ENCODE measurements around the gene MAP3K19.
"Not testable (repeated sequence)": the region's sequence is repeated elsewhere in the genome, so short reads cannot be mapped to it uniquely, and the experiment has no call there.

MAP3K19 gene

DNA sequence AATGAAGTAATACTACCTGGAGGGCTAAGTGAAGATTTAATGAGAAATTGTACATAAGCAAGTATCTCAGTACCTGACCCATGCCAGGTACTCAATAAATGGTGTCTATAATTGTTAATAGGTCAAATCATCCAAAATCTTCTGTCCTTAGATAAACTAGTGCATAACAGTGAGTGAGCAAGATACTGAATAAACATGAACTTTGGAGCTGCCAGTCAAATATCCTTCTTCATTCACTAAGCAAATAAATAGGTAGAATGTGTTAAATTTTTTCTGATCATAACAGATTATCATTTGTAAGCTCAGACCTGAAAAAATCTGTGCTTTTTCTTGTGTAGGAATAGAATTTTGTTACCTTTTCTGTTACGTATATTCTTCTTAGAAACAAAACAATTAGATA lies 44.4 kb upstream of the MAP3K19 start:
- TF ChIP-seq, protein P1, sequence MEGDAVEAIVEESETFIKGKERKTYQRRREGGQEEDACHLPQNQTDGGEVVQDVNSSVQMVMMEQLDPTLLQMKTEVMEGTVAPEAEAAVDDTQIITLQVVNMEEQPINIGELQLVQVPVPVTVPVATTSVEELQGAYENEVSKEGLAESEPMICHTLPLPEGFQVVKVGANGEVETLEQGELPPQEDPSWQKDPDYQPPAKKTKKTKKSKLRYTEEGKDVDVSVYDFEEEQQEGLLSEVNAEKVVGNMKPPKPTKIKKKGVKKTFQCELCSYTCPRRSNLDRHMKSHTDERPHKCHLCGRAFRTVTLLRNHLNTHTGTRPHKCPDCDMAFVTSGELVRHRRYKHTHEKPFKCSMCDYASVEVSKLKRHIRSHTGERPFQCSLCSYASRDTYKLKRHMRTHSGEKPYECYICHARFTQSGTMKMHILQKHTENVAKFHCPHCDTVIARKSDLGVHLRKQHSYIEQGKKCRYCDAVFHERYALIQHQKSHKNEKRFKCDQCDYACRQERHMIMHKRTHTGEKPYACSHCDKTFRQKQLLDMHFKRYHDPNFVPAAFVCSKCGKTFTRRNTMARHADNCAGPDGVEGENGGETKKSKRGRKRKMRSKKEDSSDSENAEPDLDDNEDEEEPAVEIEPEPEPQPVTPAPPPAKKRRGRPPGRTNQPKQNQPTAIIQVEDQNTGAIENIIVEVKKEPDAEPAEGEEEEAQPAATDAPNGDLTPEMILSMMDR (conservative IDR thresholded peaks at IDR 0.05; ENCODE audit: low read depth, low read length): no peak

DNA sequence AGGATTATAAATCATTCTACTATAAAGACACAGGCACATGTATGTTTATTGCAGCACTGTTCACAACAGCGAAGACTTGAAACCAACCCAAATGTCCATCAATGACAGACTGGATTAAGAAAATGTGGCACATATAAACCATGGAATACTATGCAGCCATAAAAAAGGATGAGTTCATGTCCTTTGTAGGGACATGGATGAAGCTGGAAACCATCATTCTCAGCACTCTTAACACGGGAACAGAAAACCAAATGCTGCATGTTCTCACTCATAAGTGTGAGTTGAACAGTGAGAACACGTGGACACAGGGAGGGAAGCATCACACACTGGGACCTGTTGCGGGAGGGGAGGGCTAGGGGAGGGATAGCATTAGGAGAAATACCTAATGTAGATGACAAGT lies 42.4 kb upstream of the MAP3K19 start:
- not testable (repeated sequence) for DNase-seq (ENCODE audit: low read depth); H3K4me3 ChIP-seq (ENCODE audit: low read depth, low read length)

More for the DNA sequence above, 44.4 kb upstream of the MAP3K19 start:
- no peak for DNase-seq (ENCODE audit: low read depth)
- no peak overlapping the region for H3K4me3 ChIP-seq (ENCODE audit: low read depth, low read length)

DNA sequence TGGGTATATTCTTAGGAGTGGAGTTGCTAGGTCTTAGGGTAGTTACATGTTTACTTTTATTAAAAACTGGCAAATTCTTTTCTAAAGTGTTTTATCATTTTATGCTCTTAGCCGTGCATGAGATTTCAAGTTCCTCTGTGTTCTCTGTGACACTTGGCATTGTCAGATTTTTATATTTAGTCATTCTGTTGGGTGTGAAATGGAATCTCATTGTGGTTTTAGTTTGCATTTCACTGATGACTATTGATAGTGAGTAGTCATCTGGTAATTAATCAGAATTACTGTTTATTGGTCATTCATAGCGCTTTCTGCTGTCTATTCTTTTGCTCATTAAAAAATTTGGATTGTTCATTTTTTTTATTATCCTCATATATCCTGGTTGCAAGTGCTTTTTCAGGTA lies 39.0 kb upstream of the MAP3K19 start:
- no peak overlapping the region for H3K4me3 ChIP-seq (ENCODE audit: low read depth, low read length)
- TF ChIP-seq, protein P1 (conservative IDR thresholded peaks at IDR 0.05; ENCODE audit: low read depth, low read length): no peak
- no peak for DNase-seq (ENCODE audit: low read depth)

DNA sequence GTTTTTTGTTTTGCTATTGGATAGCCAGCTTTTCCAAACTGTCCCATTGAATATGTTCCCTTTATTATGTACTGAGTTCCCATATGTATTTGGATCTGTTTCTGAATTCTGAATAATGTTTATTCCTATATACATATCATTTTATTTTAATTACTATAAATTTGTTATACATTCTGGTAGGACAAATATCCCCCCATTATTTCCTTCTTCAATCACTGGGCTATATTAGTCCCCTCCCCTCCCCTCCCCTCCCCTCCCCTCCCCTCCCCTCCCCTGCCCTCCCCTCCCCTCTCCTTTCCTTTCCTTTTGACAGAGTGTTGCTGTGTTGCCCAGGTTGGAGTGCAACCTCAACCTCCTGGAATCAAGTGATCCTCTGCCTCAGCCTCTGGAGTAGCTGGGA lies 31.2 kb upstream of the MAP3K19 start:
- no peak overlapping the region for H3K4me3 ChIP-seq (ENCODE audit: low read depth, low read length)
- DNase-seq (ENCODE audit: low read depth): no peak
- TF ChIP-seq, protein P1 (conservative IDR thresholded peaks at IDR 0.05; ENCODE audit: low read depth, low read length): no peak

DNA sequence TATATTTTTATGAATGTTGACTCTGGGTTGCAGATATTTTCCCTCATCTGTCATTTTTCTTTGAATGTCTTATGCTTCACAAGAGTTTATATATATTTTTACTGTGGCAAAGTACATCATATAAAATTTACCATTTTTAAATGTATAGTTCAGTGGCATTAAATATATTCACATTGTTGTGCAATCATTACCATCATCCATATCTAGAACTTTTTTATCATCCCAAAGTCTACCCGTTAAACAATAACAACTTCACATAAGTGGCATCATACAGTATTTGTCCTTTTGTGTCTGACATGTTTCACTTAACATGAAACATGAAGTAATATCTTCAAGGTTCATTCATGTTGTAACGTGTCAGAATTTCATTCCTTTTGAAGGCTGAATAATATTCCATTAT lies 29.3 kb upstream of the MAP3K19 start:
- no peak for DNase-seq (ENCODE audit: low read depth)
- TF ChIP-seq, protein P1 (conservative IDR thresholded peaks at IDR 0.05; ENCODE audit: low read depth, low read length): no peak
- H3K4me3 ChIP-seq (ENCODE audit: low read depth, low read length): no peak overlapping the region

DNA sequence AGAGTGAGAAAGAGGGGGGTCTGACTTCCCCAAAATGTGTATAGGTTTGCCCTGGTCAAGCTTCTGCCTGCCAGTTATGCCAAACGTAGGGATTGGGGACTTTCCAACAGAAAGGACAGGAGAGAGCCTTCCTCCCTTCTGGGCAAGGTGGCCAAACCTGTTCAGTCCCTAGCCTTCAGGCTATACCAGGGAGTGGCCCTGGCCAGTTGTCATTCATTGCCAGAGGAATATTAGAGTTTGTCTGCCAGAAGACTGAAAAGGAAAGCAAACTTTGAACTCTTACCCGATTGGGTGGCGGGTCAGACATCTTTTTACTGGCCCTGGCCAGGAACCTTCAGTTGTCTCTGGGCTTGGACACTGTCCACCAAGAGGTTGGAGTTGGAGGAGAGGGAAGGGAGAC lies 27.0 kb upstream of the MAP3K19 start:
- TF ChIP-seq, protein P1 (conservative IDR thresholded peaks at IDR 0.05; ENCODE audit: low read depth, low read length): no peak
- H3K4me3 ChIP-seq (ENCODE audit: low read depth, low read length): no peak overlapping the region
- DNase-seq (ENCODE audit: low read depth): no peak

DNA sequence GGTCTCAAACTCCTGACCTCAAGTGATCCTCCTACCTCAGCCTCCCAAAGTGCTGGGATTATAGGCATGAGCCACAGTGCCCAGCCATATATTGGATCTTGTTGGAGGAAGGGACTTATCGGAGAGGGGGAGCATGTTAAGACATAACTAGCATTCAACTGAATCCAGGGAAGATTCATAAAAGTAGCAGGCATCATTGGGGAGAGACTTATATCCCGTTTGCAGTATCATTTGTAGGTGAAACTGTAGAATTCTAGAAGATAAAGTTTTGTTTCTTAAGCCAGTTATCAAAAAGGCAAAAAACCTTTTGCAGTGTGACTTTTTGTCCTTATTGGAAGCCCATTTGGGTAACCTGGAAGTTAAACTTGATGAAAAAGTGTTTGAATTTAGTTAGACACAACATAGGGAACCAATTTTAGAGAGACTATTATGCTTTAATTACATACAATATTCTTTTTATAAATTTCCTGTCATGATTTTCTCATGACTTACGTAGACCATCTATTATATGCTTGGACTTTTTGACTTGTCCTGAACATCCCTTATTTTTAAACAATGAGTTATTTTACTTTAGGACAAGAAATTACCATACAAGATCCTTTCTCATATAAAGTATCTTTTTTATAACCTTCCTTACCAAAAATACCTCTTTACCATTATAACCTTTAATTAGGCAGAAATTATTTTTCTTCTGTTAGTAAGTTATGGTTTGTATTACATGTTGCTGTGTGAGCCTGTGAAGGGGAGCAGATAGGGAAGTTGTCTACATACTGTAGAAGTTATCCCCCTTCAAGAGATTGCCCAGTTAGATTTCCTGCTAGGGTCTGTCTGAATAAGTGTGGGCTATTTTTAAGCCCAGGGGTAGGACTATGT lies 25.1 kb upstream of the MAP3K19 start:
- TF ChIP-seq, protein P1 (conservative IDR thresholded peaks at IDR 0.05; ENCODE audit: low read depth, low read length): no peak
- no peak for DNase-seq (ENCODE audit: low read depth)

More for the DNA sequence above, 25.1 kb upstream of the MAP3K19 start:
- H3K4me3 ChIP-seq (ENCODE audit: low read depth, low read length): no peak overlapping the region
